GM20431 (cell line): Measurements from ENCODE around the gene TUBA4A.
"Not testable (repeated sequence)": the region's sequence is repeated elsewhere in the genome, so short reads cannot be mapped to it uniquely, and the experiment has no call there.

Experiments
- in situ Hi-C: fragments of 300-500 bp; cut with MseI, MboI; formaldehyde crosslinking; loops from one replicate; pipeline ENCODE4 v1.15.0; 2020; ENCODE audit warnings: low sequenced_read_pairs; ENCODE audit not compliant: unreplicated experiment

TUBA4A gene

DNA sequence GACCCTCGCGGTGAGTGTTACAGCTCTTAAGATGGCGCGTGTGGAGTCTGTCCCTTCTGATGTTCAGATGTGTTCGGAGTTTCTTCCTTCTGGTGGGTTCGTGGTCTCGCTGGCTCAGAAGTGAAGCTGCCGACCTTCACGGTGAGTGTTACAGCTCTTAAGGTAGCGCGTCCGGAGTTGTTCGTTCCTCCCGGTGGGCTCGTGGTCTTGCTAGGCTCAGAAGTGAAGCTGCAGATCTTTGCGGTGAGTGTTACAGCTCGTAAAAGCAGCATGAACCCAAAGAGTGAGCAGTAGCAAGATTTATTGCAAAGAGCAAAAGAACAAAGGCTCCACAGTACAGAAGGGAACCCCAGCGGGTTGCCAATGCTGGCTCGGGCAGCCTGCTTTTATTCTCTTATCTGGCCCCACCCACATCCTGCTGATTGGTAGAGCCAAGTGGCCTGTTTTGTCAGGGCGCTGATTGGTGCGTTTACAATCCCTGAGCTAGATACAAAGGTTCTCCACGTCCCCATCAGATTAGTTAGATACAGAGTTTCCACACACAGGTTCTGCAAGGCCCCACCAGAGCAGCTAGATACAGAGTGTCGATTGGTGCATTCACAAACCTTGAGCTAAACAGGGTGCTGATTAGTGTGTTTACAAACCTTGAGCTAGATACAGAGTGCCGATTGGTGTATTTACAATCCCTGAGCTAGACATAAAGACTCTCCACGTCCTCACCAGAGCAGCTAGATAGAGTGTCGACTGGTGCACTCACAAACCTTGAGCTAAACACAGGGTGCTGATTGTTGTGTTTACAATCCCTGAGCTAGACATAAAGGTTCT is 53.0 kb downstream of the TUBA4A start:
- in situ Hi-C loops = not testable (repeated sequence)
